AG10803 (cell line): ENCODE measurements around the gene PRKACG.

ENCODE experiments used
- DNase-seq: peaks from one replicate; pipeline ENCODE4 v3.0.0; 2010; ENCODE audit warnings: low read depth
- H3K4me3 ChIP-seq: 2 replicates; pipeline ENCODE4 v1.5.1; 2011; ENCODE audit warnings: mild to moderate bottlenecking, low read length, control low read depth
- TF ChIP-seq, protein P1 (sequence below): conservative IDR thresholded peaks from 2 replicates; pipeline ENCODE4 v1.5.1; 2011; ENCODE audit warnings: mild to moderate bottlenecking, low read length, control low read depth, inconsistent platforms

Gene PRKACG

GRCh38 chr9:68964765-68965164 lies 49.1 kb downstream of the PRKACG start:
- TF ChIP-seq, protein P1, sequence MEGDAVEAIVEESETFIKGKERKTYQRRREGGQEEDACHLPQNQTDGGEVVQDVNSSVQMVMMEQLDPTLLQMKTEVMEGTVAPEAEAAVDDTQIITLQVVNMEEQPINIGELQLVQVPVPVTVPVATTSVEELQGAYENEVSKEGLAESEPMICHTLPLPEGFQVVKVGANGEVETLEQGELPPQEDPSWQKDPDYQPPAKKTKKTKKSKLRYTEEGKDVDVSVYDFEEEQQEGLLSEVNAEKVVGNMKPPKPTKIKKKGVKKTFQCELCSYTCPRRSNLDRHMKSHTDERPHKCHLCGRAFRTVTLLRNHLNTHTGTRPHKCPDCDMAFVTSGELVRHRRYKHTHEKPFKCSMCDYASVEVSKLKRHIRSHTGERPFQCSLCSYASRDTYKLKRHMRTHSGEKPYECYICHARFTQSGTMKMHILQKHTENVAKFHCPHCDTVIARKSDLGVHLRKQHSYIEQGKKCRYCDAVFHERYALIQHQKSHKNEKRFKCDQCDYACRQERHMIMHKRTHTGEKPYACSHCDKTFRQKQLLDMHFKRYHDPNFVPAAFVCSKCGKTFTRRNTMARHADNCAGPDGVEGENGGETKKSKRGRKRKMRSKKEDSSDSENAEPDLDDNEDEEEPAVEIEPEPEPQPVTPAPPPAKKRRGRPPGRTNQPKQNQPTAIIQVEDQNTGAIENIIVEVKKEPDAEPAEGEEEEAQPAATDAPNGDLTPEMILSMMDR: no peak
- no peak for DNase-seq
- no peak overlapping the region for H3K4me3 ChIP-seq

GRCh38 chr9:68964102-68964541 lies 49.8 kb downstream of the PRKACG start:
- no peak for DNase-seq
- no peak overlapping the region for H3K4me3 ChIP-seq
- TF ChIP-seq, protein P1: no peak

DNA sequence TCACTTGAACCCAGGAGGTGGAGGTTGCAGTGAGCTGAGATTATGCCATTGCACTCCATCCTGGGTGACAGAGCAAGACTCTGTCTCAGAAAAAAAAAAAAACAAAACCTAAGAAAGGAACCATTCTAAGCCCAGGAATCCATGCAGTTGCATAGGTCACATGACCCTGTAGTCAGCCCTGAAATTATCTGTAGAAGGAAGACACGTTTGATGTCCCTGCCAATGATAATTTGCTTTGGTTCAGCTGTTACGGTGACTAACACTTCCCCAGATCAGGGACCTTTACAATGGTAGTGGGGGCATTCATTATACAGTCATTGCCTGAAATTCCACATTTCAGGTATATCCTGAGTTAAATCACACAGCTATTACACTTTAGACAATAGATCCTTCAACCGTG lies 50.5 kb downstream of the PRKACG start:
- TF ChIP-seq, protein P1: no peak
- DNase-seq: no peak

More for the DNA sequence above, 50.5 kb downstream of the PRKACG start:
- H3K4me3 ChIP-seq: no peak overlapping the region
